H1 (cell line): ENCODE measurements around the gene CCNY. TPM values are rescaled to one million over a fixed set of nuclear protein-coding genes. Genes with fewer than 3 reads are reported as not detected.

Experiments
- GTF2F1 ChIP-seq: IDR thresholded peaks from 2 replicates; pipeline ENCODE4 v1.6.1; 2012; ENCODE audit warnings: low read depth, low read length, improper control_type of control experiment, borderline replicate concordance
- JUN ChIP-seq: IDR thresholded peaks from 2 replicates; pipeline ENCODE4 v1.6.1; 2011; ENCODE audit warnings: low read depth, mild to moderate bottlenecking, improper control_type of control experiment, low read length
- RFX5 ChIP-seq: IDR thresholded peaks from 2 replicates; pipeline ENCODE4 v1.6.1; 2011; ENCODE audit warnings: low read depth, low read length, improper control_type of control experiment, borderline replicate concordance
- SAP30 ChIP-seq: fragments of 300-600 bp; sonication (generic); IDR thresholded peaks from 2 replicates; pipeline ENCODE4 v1.7.1; 2012; ENCODE audit warnings: low read length, moderate library complexity, mild to moderate bottlenecking, inconsistent platforms; ENCODE audit not compliant: insufficient read depth, insufficient replicate concordance
- ZNF274 ChIP-seq: IDR thresholded peaks from 2 replicates; pipeline ENCODE4 v1.7.0; 2012; ENCODE audit warnings: low read length, borderline replicate concordance; ENCODE audit errors: extremely low read depth
- polyA plus RNA-seq, 7 experiments: library from polyadenylated mRNA; depleted of rRNA in 3 of 7; stranded (reverse) in 5 of 7; unstranded in 2 of 7; fragments of >200 nt in 5 of 7; fragments of 200-250 nt in 2 of 7; gene quantifications; 1 replicate in 5 of 7; 2 replicates in 1 of 7; 4 replicates in 1 of 7; pipeline versions ENCODE4 v1.2.1 to v1.2.3, GENCODE V29; 2011 to 2013; ENCODE audit warnings: missing spikeins in 2 of 7, mixed read lengths in 2 of 7
- total RNA-seq: library from RNA; stranded (reverse); fragmentation: NEBNext Ultra II Directional; extraction: Animal tissue kit (Norgen Biotek cat#: 25700); gene quantifications from 2 replicates; pipeline ENCODE4 v1.2.1, GENCODE V29; 2021
- TF ChIP-seq, protein P1 (sequence below): IDR thresholded peaks from 2 replicates; pipeline ENCODE4 v1.6.1; 2011; ENCODE audit warnings: low read length, improper control_type of control experiment

CCNY gene
- total and polyA plus RNA-seq, 2 of the 8 experiments (the other 6 are each of a cell fraction or from before 2014, with no cell fraction given): 25.3 to 68.2 TPM

DNA sequence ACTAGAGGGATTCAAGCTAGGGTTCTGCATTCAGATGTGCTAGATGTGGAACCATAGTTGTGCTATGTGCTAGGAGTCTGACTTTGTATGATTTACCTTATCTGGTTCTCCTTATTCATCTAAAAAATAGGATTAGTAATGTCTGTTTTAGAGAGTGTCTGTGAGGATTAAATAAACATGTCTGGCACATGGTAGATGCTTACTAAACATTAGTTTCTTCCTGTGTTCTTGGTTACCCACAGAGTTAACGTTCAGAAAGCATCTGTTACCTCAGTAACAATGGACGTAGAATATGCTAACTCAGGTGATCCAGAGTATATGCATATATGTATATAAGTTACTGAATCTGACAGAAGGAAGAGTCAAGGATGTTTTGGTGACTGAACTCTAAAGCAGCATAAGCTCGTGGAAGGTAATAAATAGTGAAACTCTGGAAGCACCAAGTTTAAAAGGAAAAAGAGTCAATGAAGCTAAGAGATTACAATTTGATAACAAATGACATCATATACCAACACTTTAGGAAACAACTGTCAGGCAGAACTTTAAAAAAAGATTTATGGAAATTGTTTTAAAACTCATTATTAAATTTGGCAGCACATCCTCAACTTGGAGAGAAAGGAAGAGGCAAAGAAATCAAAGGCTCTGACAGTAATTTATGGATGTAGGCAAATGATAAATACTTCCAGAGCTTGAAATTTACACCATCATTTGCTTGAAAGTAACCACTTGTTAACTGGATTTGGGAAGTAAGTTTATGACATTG is 127.0 kb downstream of the CCNY start (continued):
- TF ChIP-seq SAP30 (no peak), RFX5 (no peak), ZNF274 (no peak), JUN (no peak), GTF2F1 (no peak)
- TF ChIP-seq, protein P1, sequence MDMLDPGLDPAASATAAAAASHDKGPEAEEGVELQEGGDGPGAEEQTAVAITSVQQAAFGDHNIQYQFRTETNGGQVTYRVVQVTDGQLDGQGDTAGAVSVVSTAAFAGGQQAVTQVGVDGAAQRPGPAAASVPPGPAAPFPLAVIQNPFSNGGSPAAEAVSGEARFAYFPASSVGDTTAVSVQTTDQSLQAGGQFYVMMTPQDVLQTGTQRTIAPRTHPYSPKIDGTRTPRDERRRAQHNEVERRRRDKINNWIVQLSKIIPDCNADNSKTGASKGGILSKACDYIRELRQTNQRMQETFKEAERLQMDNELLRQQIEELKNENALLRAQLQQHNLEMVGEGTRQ: no peak
